Heart left ventricle (tissue), 13 donors: ENCODE results near the gene ANKH.

Experiments used
- CTCF ChIP-seq, 12 donors: fragments of 200-600 bp; sonication (generic) in 4 of 12; IDR thresholded peaks; one replicate each; pipeline versions ENCODE4 v1.5.0 to v1.8.0; 2018 to 2022; ENCODE audit warnings: antibody characterized with exemption in 12 of 12, mild to moderate bottlenecking in 5 of 12
- POLR2A ChIP-seq, 2 donors: fragments of 450-650 bp; IDR thresholded peaks; one replicate each; pipeline ENCODE4 v1.6.1; 2017; ENCODE audit warnings: antibody characterized with exemption in 2 of 2, mild to moderate bottlenecking in 2 of 2, moderate library complexity in 2 of 2
- donor health status: ischemic (EF 13 %, LVEDD 7.1; RV severe dilation, severe dysfunction).
- donor health status: DM: no; HTN: yes; CAD: no.
- donor health status: DM: no; HTN: no; CAD: no.
- donor health status: ischemic (EF 25% LVEDD 6.9; RV normal size, moderate dysfunction).
- donor health status: ischemic (EF 25% LVEDD 5.7; RV mildly dilated, moderate dysfunction).
- donor health status: ischemic (EF 35%, LVEDD 5.7; RV mildly dilated, moderate dysfunction).
- donor health status: nonischemic (EF 11% LVEDD 7.7; RV severe dilation, severe dysfunction).
- donor health status: DM: yes; HTN: yes; CAD: no.
- donor health status: PGD.
- donor health status: ischemic (EF 29% LVEDD 5.4; RV normal size, mild dysfunction).
- donor health status: nonischemic (EF 23%, LVEDD 6.1; RV moderate dilation, normal function).

- TF ChIP-seq CTCF (IDR thresholded peaks at IDR 0.05), result no peak
- no peak for TF ChIP-seq POLR2A (IDR thresholded peaks at IDR 0.05)
Observed at GRCh38 chr5:14801792-14802191, 69.8 kb downstream of the ANKH start.
